ENCODE data around the gene CDH18.

The CDH18 gene

DNA sequence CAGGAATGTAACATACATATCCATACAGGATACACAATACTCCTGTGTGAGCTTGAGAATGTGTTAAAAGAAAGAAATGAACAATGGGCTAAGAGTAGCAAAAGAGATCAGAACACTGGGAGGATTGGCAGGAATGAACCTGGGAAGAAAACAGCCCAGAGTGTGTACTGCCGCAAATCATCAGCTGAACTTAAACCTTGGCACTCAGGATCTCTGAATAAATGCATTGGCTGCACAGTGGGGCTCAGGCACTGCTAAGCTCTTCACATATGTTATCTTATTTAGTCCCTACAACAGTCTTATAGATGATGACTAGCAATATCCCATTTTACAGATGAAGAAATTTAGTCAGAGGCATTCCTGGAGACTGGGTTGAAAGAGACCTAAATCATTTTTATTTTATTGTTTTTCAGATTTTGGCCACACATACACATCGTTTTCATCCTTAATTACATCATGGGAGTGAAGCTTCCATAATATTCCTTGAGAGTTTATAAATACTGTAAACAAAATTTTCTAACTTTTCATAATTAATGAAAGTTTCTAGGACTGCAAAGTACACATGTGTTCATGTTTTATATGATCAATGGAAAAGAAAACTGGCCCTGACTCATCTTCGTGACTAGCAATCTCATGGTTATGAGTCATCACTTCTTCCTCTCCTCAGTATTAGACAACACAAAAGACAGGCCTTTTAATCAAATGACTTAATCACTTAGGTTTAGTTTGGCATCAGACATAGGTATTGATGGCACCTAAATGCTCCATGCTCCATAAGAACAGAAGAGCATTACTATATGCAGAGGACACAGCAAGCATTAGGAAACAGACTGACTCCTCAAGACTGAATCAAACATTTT is 59.2 kb downstream of the CDH18 start:
- no peak for DNase-seq

DNA sequence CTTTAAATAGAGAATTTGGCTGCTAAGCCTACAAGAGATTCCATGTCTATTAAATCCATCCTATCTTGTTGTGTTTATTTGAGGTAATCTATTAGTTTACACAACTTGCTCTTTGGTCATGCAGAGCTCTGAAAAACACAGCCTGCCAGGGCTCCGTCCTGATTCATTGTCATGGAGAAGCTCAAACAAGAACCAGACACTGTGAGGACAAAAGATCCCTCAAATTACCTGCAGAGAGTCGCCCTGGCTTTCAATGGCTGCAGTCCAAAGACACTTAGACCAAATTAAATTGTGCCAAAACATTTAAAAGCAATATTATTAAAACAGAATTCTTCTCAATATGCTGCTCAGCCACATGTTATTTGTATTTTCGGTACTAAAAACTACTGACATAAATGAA is 60.1 kb downstream of the CDH18 start:
- no peak for DNase-seq

GRCh38 chr5:19927170-19927569 is 60.8 kb downstream of the CDH18 start:
- DNase-seq = no peak

DNA sequence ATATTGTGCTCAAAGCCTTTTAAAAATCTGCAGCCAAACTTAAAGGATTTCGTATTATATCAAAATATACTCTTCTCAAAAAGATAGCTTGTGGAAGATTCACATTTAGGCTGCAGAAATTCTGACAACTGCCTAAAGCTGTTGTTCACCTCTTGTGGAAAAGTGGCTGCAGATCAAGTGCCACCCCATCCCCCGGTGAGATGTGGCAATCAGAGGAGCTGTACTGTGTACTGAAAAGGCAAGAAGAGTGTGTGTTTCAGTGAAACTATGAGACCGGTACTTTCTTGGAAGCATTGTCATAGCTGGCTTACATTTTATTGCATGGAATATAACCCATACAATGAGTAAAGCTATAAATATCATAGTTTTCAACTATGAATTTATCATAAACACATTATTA is 64.3 kb downstream of the CDH18 start:
- no peak for DNase-seq

DNA sequence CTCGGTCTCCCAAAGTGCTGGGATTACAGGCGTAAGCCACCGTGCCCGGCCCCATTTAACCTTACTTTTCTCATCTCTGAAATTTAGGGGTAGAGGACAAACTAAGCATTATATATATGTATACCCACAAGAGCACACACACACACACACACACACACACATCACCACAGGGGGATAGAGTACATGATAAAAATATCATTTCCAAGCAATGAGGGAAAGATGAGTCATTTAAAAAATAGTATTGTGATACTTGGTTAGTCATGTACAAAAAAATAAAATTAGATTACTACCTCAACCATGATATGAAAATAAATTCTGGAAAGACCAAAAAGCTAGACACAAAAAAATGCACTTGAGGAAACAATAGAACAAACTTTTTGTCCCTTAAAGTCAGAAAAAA is 67.2 kb downstream of the CDH18 start:
- DNase-seq = no peak

- peak; percentile 17 for DNase-seq
Observed at GRCh38 chr5:19918780-19919179, 69.2 kb downstream of the CDH18 start.

- DNase-seq = no peak
Observed at GRCh38 chr5:19917588-19918122, 70.3 kb downstream of the CDH18 start.

DNA sequence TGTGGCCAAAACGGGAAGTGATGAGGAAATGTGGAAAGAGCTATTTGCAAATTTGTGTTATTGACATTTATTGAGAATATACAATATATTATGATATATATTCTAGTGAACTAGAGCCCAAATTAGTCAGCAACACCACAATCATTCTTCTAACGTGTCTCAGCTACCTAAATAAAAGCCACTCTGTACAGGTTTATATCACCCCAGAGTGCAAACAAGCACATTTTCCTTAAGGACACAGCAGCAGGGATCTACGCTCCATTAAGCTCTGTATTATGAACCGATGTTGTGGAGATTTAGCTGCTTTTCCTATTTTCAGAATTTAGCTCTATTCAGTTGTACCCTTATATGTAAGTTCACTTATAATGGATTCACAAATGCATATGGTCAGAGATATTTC is 77.9 kb downstream of the CDH18 start:
- no peak for DNase-seq

DNA sequence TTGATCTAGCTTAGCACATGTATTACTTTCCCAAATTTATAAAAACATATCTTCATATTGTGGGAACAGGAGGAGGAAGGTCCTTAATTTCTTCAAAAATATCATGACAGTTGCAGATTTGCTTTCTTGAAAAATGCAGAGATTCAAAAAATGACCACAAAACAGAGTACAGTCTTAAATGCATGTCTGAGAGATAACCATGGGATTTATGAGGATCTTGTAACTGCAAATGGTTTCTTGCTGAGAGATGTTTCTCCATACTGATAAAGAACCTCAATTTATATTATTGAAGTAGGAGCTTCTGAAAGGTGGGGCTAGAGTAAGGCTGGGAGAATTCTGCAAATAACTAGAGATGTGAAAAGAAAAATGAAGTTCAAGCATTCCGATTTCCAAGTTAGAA is 83.2 kb downstream of the CDH18 start:
- no peak for DNase-seq

- no peak for DNase-seq
Observed at GRCh38 chr5:19903611-19904010, 84.4 kb downstream of the CDH18 start.

DNA sequence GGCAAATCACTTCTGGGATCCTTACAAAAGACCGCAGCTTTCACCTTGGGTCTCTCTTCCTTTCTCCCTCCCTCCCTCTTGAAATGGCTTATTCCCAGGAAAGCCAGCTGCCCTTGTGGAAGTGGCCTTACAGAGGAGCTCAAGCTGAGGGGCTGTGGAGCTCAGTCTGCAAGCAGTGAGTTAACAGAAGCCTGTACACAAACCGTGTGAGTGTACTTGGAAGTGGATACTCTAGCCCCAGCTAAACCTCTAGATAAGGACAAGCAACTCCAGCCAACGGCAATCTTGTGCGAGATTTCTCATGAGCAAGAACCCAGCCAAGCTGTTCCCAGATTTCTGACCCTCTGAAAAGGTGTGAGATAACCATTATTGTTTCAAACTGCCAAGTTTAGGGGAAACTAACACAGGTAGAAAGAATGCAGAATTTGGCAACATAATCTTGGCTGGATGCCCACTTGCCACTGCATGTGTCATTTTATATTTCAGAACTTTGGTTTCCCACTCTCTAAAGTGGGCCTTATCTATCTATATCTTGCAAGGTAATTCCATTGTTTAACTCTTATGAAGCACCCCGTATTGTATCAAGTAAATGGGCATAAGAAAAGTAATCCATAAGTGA is 85.6 kb downstream of the CDH18 start:
- DNase-seq = no peak

GRCh38 chr5:19900269-19900668 is 87.7 kb downstream of the CDH18 start:
- no peak for DNase-seq

GRCh38 chr5:19891658-19892057 is 96.3 kb downstream of the CDH18 start:
- DNase-seq = no peak

DNA sequence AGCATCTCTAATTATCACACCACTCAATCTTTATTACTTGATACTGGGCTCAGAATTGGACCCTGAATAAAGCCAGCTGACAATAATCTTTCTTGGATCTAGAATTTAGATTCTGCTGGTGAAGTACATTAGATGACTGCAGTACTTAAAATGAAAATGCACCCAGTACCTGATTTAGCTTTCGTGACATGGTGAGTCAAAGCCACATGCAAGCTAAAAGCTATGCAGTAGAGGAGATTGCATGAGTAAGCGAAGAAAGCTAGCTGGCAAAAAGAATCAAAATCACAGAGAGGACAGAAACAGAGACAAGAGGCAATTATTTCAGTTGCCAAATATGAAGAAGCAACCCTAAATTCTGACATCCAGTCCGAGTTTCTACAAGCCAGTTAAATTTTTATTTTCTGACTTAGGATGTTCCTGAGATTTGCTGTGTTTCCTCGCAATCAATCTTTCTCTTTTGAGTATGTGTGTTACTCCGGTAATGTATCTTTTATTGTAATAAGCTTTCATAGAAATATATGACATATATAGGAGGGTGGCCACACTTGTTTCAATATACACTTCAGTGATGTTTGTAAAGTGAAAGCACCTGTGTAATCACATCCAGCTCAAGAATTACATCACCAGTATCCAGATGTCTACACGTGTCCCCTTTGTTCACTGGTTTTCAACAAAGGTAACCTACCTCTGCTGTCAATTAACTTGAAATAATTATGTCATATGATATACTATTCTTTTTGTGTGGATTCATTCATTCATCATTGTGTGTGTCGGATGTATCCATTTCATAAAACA is 101.7 kb downstream of the CDH18 start:
- no peak for DNase-seq

GRCh38 chr5:19885040-19885824 is 102.8 kb downstream of the CDH18 start:
- DNase-seq = no peak

DNA sequence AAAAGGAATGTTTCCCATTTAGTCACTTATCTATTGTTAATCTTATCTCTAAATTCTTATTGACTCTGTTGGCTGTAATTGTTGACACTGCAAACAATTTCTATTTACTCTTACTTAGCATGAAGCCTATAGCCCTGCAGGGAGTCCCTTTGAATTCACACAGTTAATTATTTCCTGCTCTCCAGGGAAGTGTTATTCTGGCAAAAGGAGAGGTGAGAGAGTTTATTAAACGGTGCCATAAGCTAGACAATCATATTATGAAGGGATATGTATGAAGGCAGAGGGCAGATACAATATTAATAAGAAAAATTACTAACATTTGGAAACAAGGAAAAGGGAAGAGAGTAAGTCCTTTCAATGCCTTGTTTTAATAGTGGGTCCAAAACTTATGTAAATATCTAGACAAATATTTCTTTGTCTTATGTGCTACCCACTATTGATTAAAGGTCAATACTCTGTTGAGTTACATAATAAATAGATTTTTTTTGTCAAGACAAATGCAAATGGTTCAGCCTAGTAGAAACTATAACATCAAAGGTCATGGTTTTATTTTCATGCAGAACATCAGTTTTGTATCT is 107.1 kb downstream of the CDH18 start:
- no peak for DNase-seq

GRCh38 chr5:19880458-19880857 is 107.5 kb downstream of the CDH18 start:
- no peak for DNase-seq

DNA sequence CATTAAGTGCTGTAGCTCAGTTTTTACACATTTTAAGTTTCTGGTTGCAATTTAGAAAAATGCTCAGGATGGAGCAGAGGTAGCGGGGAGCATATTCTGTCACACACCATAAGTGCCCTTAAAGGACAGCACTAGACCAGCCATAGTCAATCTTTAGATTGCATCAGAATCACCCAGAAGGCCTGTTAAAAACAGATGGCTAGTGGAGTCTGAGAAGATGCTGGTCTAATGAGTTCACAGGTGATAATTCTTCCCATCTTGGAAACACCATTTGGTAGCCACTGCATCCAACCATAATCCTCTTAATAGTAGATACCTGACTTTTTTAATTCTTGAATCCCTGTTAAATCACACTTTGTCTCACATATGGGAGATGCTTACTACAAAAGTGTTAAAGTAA is 113.2 kb downstream of the CDH18 start:
- DNase-seq = no peak

DNA sequence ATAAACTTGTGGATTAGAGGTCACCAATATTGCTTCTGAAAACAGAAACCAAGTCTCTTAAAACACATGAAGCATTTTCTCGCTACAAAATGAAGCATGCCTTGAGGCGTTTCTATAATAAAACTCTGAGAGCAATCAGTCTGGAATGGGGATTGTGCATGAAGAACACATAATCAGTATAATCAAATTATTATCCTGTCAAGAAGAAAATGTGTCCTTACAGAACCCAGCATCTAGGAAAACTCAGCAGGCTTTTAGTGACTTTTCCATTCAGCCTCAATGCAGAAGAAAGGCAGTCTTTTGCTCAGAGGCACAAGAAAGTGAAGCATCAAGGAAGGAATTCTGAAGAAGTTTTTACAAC is 121.9 kb downstream of the CDH18 start:
- no peak for DNase-seq

- DNase-seq = no peak
Observed at GRCh38 chr5:19865336-19866089, 122.5 kb downstream of the CDH18 start.

DNA sequence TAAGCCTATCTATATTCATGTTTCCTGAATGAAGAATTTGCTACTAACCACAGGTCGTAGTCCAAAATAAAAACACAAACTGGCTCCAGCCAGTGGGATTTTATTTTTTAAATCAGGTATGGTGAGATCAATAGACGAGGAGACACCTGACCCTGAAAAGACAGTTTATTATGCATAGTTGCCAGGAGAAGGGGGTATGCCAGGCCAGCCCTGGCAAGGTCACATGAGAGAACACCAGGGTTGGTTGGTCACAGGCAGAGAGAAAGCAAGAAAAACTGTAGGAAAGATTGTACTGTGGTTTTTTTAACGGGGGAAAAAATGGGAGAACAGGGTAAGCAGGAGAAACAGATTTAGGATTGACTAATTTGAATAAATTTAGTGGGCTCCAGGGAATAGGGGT is 125.3 kb downstream of the CDH18 start:
- no peak for DNase-seq

DNA sequence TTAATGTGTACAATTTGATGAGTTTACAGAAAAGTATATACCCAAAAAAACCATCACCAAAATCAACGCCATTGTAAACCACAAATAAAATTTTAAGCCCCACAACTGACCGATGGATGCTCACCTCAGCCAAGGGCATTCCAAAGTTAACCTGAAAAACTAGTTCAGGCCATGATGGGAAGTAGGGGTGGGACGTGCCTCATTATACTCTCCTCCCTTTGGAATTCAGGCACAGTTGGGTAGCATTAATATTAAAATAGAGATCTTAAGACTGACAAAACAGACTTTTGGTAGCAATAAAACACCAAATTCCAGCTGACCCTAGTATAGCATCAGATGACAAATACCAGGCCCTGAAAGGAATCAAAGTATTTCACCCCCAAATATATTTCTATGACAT is 129.0 kb downstream of the CDH18 start:
- no peak for DNase-seq

Measured in retina (tissue), 1 donor.